GF-D8 (cell line): ENCODE data around the gene LIN28B.
"Not testable (repeated sequence)": the region's sequence is repeated elsewhere in the genome, so short reads cannot be mapped to it uniquely, and the experiment has no call there.

Source experiments
- DNase-seq: peaks from one replicate; lab custom pipeline; 2025; lab: John Stamatoyannopoulos, UW

LIN28B gene

GRCh38 chr6:105067329-105067728, 110.4 kb downstream of the LIN28B start:
- DNase-seq, result no peak

GRCh38 chr6:105068407-105068806, 111.5 kb downstream of the LIN28B start:
- no peak for DNase-seq

DNA sequence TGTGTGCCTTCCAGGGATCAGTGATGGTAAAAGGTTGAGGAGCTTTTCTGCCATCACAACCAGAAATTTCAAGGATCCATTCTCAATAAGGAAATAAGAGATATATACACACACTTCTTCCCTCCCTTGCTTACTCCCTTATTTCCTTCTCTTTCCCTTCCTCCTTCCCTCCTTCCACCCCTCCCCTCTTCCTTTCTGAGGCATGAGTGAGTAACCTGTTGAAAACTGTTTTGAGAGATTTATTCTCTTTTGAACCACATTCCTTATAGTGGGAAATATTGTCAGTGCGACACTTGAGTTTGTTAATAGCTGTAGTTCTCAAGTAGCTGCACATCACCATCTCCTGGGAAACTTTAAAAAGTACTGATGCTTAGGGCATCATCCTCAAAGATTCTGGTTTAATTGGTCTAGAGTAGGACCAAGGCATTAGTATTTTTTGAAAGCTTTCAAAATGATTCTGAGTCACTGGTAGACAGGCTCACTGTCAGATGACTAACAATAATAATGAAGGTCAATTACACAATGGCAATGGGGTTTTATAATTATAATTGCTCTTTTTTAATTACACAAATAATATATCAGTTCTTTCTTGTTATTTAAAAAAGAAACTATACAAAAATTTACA, 113.0 kb downstream of the LIN28B start:
- no peak for DNase-seq

DNA sequence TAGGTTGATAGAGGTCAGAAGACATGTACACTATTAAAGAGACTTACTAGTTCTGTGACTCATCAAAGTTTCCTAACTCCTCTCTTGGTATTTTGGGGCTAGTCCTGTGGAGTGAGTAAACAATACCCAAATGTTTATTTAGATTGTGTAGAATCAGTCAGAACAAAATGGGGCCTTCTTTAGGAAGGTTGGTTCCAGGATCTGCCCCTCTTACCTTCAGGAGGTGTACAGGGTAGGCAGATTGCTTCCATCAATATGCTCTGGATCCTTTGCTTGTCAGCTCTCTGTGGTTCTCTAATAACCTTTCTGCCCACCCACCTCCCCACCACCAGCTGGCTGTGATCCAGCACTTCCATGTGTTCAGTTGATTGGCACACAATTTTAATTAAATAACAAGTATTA, 115.9 kb downstream of the LIN28B start:
- DNase-seq, result no peak

DNA sequence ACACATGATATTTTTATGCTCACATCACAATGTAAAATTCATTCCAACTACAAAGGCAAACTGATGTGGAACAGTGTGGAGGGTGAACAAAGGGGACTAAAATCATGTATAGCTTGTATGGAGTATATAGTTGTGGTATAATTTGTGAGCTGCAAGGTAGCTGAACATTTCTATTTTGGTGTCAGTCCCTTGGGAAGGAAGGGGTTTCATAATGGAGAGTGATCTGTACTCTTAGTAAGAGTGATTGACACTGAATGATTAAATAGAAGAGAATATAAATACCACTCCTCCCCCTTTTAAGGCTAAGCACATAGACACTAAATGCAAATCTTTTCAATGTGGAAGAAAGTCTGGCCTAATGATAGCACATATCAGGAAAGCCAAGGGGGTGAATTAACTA, 118.3 kb downstream of the LIN28B start:
- DNase-seq, result no peak

- not testable (repeated sequence) for DNase-seq
Measured at GRCh38 chr6:105076418-105076817, 119.5 kb downstream of the LIN28B start.

DNA sequence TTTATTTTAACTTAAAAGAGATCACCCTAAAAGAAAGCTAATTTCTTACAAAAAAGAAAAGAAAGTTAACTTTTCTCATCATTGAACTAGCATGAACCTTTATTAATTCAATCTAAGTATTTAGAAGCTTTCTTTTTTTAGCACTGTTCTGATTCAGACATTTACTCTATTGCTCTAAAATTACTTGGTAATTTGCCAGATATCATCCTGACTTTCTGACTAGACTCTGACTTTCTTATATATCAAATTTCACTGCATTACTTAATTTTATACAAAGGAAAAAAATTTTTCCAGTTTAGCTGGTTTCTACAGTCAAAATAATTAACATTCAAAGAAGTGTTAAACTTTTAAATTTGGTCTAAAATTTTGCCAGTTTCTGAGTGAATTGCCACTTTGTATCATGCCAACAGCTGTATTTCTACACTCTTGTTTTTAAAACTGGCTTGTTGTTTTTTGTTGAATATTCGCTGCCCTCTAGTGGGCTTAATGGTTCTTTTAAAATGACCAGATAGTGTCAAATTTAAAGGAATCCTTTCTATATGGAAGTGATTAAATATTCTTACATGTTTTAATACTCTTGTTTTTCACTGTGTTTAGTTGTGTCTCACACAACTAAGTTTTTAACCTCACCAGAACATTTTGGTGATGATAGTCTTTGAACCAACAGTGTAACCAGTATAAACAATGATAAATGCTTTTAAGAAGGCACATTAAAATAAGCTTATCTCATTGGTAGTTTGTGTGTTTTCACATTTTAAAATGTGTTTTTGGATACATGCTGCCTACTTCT, 120.9 kb downstream of the LIN28B start:
- peak; percentile 2 for DNase-seq

DNA sequence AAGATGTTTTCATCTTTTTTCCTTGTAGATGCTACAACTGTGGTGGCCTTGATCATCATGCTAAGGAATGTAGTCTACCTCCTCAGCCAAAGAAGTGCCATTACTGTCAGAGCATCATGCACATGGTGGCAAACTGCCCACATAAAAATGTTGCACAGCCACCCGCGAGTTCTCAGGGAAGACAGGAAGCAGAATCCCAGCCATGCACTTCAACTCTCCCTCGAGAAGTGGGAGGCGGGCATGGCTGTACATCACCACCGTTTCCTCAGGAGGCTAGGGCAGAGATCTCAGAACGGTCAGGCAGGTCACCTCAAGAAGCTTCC, 121.4 kb downstream of the LIN28B start:
- no peak for DNase-seq

GRCh38 chr6:105080279-105080678, 123.4 kb downstream of the LIN28B start:
- DNase-seq, result no peak

DNA sequence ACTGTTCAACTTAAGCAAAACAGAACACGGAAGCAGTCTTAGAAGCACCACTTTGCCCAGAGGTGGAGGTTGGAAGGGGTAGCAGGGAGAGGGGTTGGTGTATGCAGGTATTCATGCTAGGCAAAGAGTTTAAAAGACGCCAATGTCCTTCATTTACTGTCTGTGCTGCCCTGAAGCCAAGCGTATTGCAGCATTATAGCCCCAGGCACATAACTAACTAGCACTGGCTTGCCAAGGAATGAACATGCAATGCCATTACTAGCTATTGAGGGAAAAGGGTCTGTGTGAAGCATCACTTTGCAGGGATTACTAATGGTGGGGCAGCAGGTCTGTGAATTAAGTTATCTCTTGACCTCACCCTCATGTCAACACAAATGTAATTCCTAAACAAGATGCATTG, 124.8 kb downstream of the LIN28B start:
- DNase-seq, result not testable (repeated sequence)

DNA sequence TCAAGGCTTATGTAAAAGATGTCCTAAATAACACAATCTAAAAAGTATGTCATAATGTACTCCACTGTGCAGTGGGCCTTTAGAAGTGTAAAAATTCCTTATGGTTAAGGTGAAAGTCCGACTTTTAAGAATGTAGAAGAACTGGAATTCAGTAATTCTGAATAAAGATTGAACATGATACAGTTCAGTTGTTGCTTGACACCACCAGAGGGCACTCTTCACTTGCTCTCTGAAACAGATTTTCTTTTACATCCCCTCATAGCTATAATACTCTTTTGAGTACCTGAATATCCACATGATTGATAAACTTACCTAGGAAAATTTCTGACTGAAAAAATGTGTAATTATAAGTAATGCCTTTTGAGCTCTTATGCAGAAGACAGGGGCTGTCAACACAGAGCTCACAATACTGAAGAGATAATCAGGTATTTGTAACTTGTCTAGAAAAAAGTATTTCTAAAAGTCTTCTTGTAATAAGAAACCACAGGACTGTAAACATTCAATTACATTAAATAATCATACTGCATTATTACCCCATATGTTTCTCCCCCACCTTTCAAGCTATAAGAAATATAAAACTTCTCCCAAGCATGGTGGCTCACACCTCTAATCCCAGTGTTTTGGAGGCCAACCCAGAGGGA, 130.8 kb downstream of the LIN28B start:
- peak; percentile 4 for DNase-seq

DNA sequence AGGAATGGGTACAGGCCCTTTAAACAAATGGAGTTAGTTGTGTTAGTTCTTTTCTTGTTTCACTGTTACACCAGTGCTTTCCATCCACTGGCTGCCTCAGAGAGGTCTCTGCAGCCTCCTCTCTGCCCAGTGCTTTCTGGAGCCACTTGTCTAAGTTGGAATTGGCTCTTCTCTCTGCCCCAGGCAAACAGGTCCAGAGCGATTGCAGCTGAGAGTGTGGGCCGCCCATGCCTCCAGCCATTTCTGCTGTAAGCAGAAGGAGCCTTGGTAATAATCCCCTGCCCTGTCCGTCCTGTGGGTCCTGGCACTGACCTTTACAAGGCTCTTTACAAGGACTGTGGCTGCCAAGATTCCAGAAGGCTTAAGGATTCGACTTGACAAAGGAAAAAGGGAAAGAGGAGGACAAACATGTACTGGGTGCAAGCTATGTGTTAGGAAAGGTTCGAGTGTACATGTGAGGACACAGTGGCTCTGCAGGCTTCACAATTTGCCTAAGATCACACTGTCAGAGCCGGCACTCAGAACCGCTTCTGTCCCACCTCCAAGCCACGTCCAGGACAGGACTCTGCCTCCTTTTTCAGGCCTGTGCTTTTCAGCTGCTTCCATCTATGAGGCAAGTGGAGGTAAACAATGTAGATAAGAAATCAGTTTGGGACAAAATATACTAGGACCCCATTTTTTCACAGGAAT, 134.4 kb downstream of the LIN28B start:
- DNase-seq, result no peak

GRCh38 chr6:105094133-105094640, 137.3 kb downstream of the LIN28B start:
- no peak for DNase-seq

DNA sequence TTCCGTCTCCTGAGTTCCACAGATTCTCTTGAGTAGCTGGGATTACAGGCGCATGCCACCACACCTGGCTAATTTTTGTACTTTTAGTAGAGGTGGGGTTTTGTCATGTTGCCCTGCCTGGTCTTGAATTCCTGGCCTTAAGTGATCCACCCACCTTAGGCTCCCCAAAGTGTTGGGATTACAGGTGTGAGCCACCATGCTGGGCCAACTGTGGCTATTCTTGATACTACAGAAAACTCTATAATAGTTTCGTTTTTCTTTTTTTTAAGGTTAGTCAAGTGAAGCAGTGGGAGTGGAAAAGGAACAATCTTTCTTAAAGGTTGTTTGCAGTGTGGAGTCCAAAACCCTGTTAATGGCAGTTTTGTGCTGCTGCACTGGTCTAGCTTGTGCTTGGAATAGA, 138.2 kb downstream of the LIN28B start:
- DNase-seq, result no peak

DNA sequence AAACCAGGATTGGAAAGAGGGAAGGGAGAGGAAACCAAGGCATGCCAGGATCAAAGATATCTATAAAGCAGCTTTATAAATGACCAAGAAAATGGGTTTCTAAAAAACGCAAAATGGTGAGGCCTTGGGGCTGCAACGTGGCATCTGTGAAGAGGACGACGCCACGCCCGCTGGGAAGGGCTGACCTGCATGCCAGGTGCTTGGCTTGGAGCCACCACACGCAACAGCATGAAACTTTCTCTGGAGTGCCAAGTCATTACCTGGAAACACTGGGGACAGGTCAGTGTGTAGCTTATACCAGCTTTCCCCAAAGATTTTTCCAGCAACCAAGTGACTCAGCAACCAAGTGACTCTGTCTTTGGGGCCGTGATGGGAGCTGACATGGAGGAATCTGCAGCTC, 140.4 kb downstream of the LIN28B start:
- no peak for DNase-seq

GRCh38 chr6:105099371-105099770, 142.5 kb downstream of the LIN28B start:
- no peak for DNase-seq

DNA sequence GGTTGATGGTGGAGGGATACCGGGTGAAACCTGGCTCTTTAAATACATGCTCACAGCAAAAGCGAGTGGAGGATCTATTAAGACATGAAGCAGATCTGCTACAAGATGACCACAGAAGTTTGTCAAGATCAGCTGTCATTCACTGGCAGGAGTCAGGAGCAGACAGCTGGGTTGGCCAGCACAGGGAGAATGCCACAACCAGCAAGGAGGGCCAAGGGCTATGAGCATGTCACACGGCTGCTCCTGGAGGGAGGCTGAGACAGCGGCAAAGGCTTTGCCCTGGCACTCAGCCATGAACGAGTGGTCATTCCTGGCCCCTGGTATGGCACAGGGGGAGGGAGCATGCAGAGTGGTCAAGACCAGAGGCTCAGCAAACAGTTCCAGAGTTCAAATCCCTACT, 145.3 kb downstream of the LIN28B start:
- DNase-seq, result no peak

DNA sequence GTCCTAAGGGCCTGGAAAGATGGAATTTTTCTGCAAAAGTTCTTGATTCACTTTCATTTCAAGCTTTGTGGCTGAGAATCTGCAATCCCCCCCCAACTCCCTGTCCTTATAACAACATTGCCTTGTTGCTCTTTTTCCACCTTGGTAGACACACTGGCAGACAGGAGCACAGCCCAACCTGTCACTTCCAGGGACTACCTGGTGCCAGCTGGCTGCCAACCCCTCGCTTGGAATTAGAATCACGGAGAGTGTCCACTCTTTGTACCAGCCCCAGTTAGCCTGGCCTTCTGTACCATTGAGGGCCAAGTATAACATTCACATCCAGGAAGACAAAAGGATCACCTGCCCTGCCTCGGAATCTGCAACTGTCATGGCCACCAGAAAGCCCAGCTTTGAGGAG, 148.2 kb downstream of the LIN28B start:
- DNase-seq, result no peak

DNA sequence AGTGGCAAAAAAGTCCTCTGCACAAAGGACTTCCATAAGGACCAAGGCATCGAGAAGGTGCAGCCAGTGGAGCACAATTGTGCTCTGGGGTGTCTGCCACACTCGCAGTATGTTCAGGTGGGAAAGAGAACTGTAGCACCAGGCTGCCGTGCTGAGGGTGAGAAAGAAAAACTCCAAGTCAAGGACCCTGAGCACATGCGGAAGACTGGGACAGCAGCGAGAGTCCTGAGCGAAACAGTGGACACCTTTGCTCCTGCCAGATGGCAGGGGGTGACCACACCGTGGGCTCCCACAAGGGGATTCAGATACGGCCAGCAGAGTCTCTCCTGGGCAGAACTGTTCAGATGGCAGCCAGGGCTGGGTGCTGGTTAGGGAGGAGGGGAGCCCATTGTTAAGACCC, 149.4 kb downstream of the LIN28B start:
- no peak for DNase-seq

GRCh38 chr6:105107207-105107606, 150.3 kb downstream of the LIN28B start:
- DNase-seq, result no peak

DNA sequence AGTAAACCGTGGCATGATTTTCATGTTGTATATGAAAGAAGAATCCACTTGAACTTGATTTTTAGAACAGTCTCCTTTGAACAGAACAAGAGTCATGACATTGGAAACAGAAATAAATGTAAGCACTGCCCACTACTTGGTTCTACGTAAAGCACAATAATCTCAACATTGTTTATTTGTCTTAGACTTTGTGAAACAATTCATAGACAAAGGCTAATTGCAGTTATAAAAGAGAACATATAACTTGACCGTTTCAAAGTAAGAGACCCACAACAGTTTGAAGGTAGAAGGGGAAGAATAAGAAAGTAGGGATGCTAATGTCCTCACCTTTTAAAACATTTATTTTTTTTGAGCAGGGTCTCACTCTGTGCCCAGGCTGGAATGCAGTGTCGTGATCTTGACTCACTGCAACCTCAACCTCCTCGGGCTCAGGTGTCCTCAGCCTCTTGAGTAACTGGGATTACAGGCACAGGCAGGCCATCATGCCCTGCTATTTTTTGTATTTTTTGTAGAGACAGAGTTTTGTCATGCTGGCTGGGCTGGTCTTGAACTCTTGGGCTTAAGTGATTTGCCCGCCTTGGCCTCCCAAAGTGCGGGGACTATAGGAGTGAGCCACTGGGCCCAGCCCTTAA, 151.8 kb downstream of the LIN28B start:
- DNase-seq, result no peak
